Posterior cingulate gyrus (tissue), 11 donors: Measurements from ENCODE around the gene MIER3.
"Not testable (repeated sequence)": the region's sequence is repeated elsewhere in the genome, so short reads cannot be mapped to it uniquely, and the experiment has no call there.

Experiments
- DNase-seq, 10 donors: peaks; one replicate each; pipeline versions ENCODE4 v3.0.0 to v3.0.0-alpha.2; 2020 to 2021; ENCODE audit warnings: mixed read lengths in 3 of 10
- intact Hi-C: fragments of 100-400 bp; cut with DNase I; formaldehyde crosslinking; loops from one replicate; pipeline ENCODE4 v1.15.1; 2023

Gene MIER3

DNA sequence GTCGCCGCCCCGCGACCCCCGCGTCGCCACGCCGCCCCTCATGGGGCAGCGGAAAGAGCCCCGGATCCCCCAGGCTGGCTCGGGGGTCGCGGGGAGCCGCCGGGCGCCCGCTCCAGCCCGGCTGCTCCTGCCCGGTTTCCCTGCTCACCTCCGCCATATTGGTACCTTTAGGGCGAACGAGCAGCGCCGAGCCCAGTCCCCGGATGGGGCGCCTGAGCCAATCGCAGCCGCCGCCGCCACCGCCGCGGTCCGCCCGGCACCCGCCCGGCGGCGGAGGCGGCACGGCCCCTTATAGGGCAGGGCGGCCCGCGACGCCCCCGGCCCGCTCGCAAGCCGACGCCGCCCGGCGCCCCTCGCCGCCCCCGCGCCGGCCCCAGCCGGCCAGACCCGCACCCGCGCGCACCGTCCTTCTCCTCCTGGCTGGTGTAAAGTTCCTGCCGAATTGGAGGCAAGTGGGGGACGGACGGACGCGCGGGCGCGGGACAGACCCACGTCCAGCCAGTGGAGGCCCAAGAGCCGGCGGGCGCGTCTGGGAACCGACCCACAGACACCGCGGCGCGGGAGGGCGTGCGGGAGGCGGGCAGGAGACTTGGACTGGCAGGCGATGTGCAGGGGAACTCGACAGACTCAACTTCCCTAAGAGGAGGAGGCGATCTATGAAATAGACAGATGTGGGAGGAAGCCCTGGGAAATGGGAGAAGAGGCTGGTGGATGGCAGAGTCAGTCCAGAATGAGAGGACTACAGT is at the start of gene MIER3:
TSS of gene MIER3 (minus strand) at position 178 of the 746 bp plus-strand sequence. CDS start at position 157, 21 bp downstream.
- intact Hi-C loops: loop anchor here (2.0 to 5.0 kb wide), 3 partner anchors 41 to 270 kb away; no protein-coding TSS in a partner anchor
- DNase-seq: peak; percentile 66 to 96 (median 78)

DNA sequence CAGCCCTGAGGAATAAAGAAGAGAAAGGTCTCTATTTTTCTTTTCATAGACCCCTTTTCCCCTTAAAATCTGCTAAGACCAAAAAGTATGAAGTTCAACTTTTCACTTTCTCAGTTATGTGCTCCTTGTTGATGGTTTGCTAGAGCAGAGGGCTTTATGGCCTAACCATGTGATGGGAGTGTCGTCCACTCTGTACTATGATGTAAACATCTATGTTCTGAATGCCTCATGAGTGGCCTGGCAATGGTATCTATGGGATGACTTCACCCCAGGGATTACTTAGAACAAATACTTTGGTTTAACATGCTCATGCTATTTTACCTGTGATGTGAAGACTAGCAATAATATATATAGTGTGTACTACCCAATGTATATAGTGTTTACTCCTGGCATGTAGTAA is 43.7 kb upstream of the MIER3 start:
- DNase-seq: no peak
- intact Hi-C loops: no loop called here

GRCh38 chr5:56993241-56993640 is 41.3 kb upstream of the MIER3 start:
- intact Hi-C loops: no loop called here
- no peak for DNase-seq

DNA sequence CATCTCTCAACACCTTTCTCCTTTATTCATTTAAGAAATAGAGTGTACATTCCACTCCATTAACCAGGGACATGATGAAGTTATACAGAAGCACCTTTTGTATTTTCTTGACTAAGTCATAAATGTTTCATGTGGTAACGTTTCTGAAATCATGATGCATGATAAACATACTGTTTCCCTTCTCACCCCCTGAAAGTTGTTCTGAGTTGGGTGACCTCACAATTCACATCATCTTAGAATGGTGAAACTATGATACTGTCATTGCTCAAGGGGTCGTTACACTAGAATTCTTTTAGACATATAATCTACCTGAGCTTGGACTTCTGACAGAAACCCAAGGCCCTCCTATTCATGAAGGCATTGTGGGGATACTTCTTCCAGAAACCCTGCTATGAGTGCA is 37.8 kb upstream of the MIER3 start:
- intact Hi-C loops: no loop called here
- no peak for DNase-seq

- no peak for DNase-seq
Measured at GRCh38 chr5:56988490-56988889, 36.6 kb upstream of the MIER3 start.

GRCh38 chr5:56987171-56987570 is 35.2 kb upstream of the MIER3 start:
- intact Hi-C loops: no loop called here
- no peak for DNase-seq

More at GRCh38 chr5:56988490-56988889, 36.6 kb upstream of the MIER3 start:
- intact Hi-C loops: no loop called here

GRCh38 chr5:56986626-56986947 is 34.7 kb upstream of the MIER3 start:
- intact Hi-C loops: no loop called here
- DNase-seq: no peak

GRCh38 chr5:56985936-56986625 is 34.2 kb upstream of the MIER3 start:
- no peak for DNase-seq
- intact Hi-C loops: no loop called here

- intact Hi-C loops: no loop called here
- no peak for DNase-seq
Measured at GRCh38 chr5:56984445-56984844, 32.5 kb upstream of the MIER3 start.

DNA sequence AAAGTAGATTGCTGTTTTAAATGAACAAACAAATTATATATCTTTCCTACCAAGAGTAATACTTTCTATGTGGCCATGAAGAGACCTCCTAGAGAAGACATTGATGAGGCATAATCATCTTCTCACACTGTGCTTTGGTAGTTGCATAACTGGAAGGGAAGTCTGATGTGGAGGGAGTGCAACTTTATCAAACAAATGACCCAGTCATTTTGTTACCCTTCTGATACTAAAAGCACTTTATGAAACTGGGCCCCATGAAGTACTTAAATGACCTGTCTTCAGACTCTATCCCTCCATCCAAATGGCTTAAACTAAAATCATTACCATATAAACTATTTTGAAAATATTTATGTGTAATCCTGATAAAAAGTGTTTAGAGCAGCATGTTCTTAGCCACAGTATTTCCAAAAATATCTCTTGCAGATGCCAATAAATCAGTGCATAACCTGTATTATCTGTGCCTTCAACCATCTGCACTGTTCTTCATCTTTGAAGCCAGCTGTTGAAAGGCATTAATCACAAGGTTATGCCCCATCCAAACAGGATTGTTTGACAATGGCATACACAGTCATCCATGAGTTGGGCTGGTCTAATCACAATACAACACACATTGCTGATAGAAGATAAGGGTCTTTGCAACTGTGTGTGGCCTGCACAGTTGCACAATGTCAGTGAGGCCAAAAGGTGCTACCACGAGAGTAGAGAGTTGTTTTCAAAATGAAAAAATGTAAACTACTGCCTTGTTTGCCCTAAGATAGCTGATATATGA is 31.9 kb upstream of the MIER3 start:
- intact Hi-C loops: no loop called here
- no peak for DNase-seq

DNA sequence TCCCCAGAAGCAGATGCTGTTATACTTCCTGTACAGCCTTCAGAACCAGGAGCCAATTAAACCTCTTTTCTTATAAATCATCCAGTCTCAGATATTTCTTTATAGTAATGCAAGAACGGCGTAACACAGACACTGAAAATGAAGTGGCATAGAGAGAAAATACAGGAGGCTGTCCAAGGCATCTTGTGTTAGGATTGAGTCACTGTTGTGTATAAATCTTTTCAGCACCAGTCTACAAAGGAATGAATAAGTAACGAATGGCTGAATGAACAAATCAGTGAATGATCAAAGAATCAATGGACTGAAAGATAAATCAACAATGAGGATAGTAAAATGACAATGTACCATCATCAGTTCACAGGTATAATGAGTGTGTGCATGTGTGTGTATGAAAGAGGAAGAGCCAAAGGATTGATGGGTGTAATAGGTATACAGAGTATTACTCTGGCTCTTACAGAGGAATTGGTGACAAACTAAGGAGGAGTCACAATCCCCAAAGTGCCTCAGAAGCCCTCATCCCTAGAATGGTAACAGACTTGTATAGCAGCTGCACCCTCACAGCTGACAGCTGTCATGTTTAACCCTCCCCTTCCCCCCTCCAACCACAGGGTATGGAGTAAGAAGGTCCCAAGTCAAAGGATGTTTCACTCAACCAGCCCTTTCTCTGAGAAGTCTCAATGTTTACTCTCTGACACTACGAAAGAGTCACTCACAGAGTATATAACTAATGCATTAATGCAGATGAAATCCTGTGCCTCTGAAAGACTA is 29.8 kb upstream of the MIER3 start:
- intact Hi-C loops: no loop called here
- no peak for DNase-seq

GRCh38 chr5:56979968-56980367 is 28.0 kb upstream of the MIER3 start:
- no peak for DNase-seq
- intact Hi-C loops: no loop called here

GRCh38 chr5:56979526-56979925 is 27.6 kb upstream of the MIER3 start:
- DNase-seq, intact Hi-C loops: not testable (repeated sequence)

GRCh38 chr5:56977822-56978221 is 25.9 kb upstream of the MIER3 start:
- no peak for DNase-seq
- intact Hi-C loops: no loop called here

GRCh38 chr5:56977021-56977420 is 25.1 kb upstream of the MIER3 start:
- DNase-seq: no peak
- intact Hi-C loops: no loop called here

DNA sequence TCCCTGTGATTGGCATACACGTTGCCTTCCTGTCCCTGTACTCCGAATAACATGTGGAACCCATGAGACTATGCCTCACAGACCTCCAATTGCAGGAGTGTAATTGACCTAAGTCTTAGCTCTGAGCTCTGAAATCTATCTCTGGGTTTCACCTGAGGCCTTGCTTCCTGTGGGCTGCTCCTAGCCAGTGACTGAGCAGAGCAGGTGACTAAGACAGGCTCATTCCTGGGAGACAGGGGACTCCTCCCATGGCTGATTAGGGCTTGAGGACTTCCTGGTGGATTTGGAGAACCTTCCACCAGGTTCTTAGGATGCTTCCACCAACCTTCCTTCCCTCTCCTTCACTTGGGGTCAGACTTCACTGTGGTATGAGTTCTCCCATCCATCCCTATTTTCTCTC is 22.3 kb upstream of the MIER3 start:
- no peak for DNase-seq
- intact Hi-C loops: no loop called here

DNA sequence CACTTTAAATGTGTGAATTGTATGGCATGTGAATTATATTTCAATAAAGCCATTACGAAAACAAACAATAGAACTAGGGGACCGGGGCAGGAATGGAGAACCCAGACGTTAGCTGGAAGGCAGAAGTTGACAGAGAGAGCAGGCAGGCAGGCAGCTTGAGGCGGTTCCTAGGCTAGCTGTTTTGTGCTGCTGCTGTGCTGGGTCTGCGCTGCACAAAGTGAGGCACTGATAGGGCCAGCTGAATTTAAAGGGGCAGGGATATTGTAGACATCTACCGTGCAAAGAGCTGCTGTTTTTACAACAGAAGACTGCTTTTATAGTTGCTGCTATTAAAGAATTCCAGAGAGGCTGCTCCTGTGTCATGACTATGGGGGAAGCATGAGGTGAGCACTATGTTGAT is 21.6 kb upstream of the MIER3 start:
- DNase-seq: no peak
- intact Hi-C loops: no loop called here

GRCh38 chr5:56971275-56971674 is 19.4 kb upstream of the MIER3 start:
- DNase-seq: no peak
- intact Hi-C loops: no loop called here

DNA sequence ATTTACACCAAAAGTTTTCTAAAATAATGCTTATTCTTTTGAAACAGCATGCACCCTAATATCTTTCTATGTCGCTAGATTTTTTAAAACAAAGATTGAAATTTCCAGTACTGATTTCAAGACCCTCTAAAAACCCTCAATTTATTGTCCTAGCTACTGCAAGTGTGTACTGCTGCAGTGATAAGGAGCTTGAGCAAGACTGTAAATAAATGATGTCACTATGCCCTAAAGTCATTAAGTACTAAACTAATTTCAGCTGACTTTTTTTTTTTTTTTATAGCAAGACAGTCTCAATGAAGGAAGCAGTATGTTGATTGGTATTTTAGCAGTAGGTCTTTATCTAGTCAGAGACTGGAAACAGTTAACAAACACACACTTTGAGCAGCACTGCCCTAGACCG is 12.2 kb upstream of the MIER3 start:
- intact Hi-C loops: no loop called here
- DNase-seq: no peak

DNA sequence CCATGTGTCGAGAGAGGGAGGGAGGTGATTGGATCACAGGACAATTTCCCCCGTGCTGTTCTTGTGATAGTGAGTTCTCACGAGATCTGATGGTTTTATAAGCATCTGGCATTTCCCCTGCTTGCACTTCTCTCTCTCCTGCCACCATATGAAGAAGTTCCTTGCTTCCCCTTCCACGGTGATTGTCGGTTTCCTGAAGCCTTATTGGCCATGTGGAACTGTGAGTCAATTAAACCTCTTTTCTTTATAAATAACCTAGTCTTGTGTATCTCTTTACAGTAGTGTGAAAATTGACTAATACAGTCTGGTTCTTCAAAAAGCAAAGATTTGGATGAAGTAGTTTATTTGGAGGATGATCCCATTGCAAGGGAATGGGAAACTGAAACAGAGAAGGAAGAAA is 11.3 kb upstream of the MIER3 start:
- intact Hi-C loops: no loop called here
- no peak for DNase-seq

DNA sequence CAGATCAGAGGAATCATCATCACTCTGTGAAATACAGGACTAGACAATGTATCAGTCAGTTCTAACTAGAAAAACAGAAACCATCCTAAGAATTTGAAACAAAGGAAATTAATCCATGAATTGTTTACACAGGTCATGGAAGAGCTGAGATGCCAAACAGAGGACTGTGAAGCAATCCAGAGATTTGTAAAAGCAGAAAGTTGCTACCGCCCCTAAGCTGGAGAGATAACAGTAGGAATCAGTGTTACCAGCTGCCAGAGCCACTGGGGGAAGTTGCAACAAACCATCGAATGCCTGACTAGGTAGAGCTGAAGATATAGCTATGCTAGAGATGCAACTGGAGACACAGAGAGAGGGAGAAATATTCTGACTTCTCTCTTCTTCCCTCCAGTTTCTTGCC is 10.4 kb upstream of the MIER3 start:
- DNase-seq: no peak
- intact Hi-C loops: no loop called here
